DMS114 treated with DMSO at 0.1 percent for 48 hours (cell line): Measurements from ENCODE around the gene CCDC191.
A peak's percentile ranks its signal among the peaks of the same experiment; 100 is the strongest.

Experiments
- DNase-seq: peaks from one replicate; lab custom pipeline; 2025; ENCODE audit not compliant: unreplicated experiment; lab: John Stamatoyannopoulos, UW

Gene CCDC191

GRCh38 chr3:113968986-113969385 lies 87.3 kb downstream of the CCDC191 start:
- no peak for DNase-seq

- DNase-seq: no peak
Measured at GRCh38 chr3:113966172-113966571, 90.2 kb downstream of the CCDC191 start.

GRCh38 chr3:113963879-113964278 lies 92.4 kb downstream of the CCDC191 start:
- DNase-seq: no peak

- DNase-seq: no peak
Measured at GRCh38 chr3:113954091-113954685, 102.1 kb downstream of the CCDC191 start.

DNA sequence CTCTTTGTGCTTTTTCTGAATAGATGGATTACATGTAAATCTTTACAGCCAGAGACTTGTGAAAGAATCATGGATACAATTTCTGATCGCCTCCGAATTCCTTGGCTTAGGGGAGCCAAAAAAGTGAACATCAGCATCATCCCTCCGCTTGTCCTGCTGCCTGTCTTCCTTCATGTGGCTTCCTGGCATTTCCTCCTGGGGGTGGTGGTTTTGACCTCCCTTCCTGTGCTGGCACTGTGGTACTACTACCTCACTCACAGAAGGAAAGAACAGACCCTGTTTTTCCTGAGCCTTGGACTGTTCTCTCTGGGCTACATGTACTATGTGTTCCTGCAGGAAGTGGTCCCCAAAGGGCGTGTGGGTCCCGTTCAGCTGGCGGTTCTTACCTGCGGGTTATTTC lies 102.6 kb downstream of the CCDC191 start:
- DNase-seq: no peak

DNA sequence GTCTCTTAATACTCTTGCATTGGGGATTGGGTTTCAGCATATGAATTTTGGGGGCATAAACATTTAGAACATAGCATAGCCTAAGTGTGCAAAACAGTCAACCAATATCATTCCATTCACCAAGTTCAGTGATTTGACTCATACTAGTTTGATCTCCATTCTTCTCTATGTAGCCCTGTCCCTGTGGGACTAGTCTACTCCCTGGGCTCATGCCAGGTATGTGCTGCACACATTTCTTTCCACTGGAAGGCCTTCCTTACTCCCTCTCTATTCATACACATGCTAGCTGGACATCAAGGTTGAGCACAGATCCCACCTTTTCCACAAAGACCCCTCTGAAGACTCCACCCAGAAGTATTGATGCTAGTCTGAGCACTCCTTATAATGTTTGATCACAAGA lies 103.4 kb downstream of the CCDC191 start:
- no peak for DNase-seq

DNA sequence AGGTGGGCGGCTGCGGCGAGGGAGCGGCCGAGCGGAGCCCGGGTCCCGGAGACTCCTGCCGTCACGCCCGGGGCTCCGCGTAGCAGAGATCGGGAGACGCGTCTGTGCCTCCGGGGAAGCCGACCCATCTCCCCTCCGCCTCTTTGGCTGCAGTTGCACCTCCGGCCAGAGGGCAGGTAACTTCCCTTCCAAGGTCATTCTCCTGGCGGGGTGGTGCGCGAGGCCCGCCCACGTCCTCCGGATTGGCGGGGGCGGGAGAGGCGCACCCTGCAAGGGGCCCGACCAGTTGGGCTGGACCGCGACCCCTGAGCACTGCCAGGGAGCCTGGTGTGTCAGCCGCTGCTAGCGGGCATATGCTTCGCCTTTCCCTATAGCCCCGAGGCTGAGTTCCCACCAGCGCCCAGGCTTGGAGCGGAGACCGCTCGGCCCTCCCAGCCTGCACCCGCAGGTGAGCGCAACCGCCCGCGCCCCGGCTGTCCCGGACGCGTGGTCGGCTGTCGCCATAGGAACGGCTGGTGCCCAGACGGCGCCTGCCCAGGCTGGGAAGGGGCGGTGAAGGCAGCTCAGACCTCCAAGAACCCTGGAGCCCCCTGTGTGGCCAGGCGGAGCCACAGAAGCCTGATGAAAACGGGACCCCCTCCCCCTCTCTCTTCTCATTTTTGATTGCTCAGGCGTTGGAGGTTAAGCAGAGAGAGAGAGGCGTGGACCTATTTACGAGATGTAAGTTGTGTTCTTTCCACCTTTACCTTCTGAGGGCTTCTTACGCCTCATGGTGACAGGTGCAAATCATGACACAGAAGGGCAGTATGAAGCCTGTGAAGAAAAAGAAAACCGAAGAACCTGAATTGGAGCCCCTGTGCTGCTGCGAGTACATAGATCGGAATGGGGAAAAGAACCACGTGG lies 108.1 kb downstream of the CCDC191 start:
- DNase-seq: no peak

DNA sequence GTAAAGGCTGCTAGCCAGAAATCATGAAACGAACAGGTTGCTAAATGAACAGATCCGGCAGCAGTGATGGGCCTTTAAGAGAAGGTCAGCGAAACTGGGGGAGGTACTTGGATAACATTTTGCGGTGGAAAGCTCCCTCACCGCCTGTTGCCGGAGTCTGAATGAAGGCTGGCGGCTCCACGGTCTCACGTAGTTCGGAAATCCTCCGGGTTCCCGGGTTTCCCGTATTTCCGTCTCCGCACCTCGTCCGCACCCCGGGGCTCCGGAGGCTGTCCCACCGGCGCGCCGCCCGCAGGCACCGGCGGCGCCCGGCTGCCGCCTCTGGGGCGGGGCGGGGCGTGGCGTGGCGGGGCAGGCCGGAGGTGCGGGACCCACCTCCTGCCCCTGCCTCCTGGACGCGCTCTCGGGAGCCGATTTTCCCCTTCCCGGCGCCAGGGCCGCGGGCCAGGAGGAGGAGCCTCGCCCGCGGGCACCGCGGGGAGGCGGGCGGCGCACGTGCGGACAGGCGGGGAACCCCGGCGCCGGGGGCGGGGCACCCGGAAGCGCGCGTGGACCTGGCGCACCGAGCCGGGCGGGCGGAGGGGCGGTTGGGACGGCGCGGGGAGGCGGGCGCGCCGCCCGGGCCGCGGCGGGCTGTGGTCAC lies 108.8 kb downstream of the CCDC191 start, which contains the start of gene ZDHHC23:
Gene ZDHHC23 (plus strand): TSS at position 642 of the 643 bp plus-strand sequence. CDS start 790 bp downstream, outside the sequence.
- DNase-seq: peak; percentile 25

GRCh38 chr3:113946831-113947230 lies 109.5 kb downstream of the CCDC191 start:
- DNase-seq: no peak

GRCh38 chr3:113927556-113927955 lies 128.8 kb downstream of the CCDC191 start:
- DNase-seq: no peak

- DNase-seq: no peak
Measured at GRCh38 chr3:113914646-113915045, 141.7 kb downstream of the CCDC191 start.
